ENCODE measurements around the gene UGCG.

DNA sequence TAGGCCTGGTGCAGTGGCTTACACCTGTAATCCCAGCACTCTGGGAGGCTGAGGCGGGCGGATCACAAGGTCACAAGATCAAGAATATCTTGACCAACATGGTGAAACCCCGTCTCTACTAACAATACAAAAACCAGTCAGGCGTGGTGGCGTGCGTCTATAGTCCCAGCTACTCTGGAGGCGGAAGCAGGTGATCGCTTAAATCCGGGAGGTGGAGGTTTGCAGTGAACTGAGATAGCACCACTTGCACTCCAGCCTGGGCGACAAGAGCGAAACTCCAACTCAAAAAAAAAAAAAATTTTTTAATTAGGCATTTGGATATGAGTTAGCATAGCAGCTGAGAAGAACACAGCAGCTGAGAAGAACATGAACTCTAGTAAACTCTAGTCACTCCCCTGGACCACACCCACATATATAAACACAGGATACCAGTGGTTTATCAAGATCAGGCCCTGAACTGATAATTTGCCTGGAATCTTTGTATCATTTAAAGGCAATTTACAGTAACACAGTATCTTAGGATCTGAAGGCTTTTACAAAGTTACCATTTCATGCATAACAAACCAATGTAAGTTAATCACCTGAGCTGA lies 4.6 kb upstream of the UGCG start:
- TF ChIP-seq CTCF (conservative IDR thresholded peaks at IDR 0.05; ENCODE audit: low read depth, low read length) (no peak), USF2 (IDR thresholded peaks at IDR 0.05; ENCODE audit: low read depth, low read length) (no peak), NFE2L2 (IDR thresholded peaks at IDR 0.05; ENCODE audit: low read depth, low read length) (no peak), MAZ (IDR thresholded peaks at IDR 0.05; ENCODE audit: borderline replicate concordance, low read depth, low read length) (no peak), RFX5 (IDR thresholded peaks at IDR 0.05; ENCODE audit: low read depth, low read length) (no peak), SMC3 (IDR thresholded peaks at IDR 0.05; ENCODE audit: low read depth, low read length) (no peak), POLR2A (IDR thresholded peaks at IDR 0.05; ENCODE audit: low read depth, low read length) (no peak), CHD1 (IDR thresholded peaks at IDR 0.05; ENCODE audit: low read depth, low read length) (no peak)
